ENCODE results near the gene GRIN1. TPM values are rescaled to one million over a fixed set of nuclear protein-coding genes. Genes with fewer than 3 reads are reported as not detected.

The GRIN1 gene
- total RNA-seq, 1 donor from 2014 or later: 0.07 TPM

DNA sequence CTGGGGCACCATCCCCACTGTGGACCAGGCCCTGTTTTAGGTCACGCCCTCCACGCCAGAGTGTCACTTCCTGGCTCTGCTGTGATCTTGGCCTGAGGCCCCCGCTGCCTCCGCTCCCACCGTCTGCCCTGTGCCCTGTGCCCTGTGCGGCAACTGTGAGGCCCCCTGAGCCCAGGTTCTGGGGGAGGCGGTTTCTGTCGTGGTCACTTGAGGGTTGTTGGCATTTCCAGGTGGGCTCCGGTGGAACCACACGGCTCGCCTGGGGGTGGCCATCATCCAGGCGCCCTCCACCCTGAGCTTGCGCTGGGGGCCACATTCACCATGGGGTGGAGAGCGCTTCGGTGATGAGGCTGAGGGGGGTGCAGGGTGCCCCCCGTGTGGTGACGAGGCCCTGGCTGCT, 31.0 kb upstream of the GRIN1 start:
- Mint-ChIP-seq H3K4me1 (ENCODE audit: low read depth) (no peaks in the 10 kb centered on the region), H3K27me3 (ENCODE audit: low read depth) (no peaks in the 10 kb centered on the region), H3K27ac (no peak overlapping the region), H3K9me3 (peaks cover 3% of the 10 kb centered on the region), H3K4me3 (ENCODE audit: low read depth) (no peak overlapping the region), H3K36me3 (ENCODE audit: low read depth) (peaks cover 26% of the 10 kb centered on the region)
- no peak for DNase-seq (ENCODE audit: low spot score)
- intact Hi-C loops (cut with micrococcal nuclease): no loop called here

DNA sequence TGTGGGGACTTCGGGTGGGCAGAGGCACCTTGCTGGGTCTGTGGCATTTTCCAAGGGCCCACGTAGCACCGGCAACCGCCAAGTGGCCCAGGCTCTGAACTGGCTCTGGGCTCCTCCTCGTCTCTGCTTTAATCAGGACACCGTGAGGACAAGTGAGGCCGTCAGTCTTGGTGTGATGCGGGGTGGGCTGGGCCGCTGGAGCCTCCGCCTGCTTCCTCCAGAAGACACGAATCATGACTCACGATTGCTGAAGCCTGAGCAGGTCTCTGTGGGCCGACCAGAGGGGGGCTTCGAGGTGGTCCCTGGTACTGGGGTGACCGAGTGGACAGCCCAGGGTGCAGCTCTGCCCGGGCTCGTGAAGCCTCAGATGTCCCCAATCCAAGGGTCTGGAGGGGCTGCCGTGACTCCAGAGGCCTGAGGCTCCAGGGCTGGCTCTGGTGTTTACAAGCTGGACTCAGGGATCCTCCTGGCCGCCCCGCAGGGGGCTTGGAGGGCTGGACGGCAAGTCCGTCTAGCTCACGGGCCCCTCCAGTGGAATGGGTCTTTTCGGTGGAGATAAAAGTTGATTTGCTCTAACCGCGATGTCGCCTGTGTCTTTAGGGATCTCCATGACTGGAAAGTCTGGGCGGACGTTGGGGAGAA, 30.2 kb upstream of the GRIN1 start:
- no peak for DNase-seq (ENCODE audit: low spot score)
- Mint-ChIP-seq H3K27me3 (ENCODE audit: low read depth) (no peaks in the 10 kb centered on the region), H3K9me3 (peaks cover 3% of the 10 kb centered on the region), H3K4me1 (ENCODE audit: low read depth) (no peaks in the 10 kb centered on the region), H3K4me3 (ENCODE audit: low read depth) (no peak overlapping the region), H3K27ac (no peak overlapping the region), H3K36me3 (ENCODE audit: low read depth) (peaks cover 32% of the 10 kb centered on the region)
- intact Hi-C loops (cut with micrococcal nuclease): no loop called here

GRCh38 chr9:137109250-137110146, 29.5 kb upstream of the GRIN1 start:
- no peak overlapping the region for H3K4me3 Mint-ChIP-seq (ENCODE audit: low read depth)
- H3K27ac Mint-ChIP-seq: no peak overlapping the region
- intact Hi-C loops (cut with micrococcal nuclease): no loop called here
- H3K9me3 Mint-ChIP-seq: no peaks in the 10 kb centered on the region
- DNase-seq (ENCODE audit: low spot score): no peak
- H3K27me3 Mint-ChIP-seq (ENCODE audit: low read depth): no peaks in the 10 kb centered on the region
- H3K36me3 Mint-ChIP-seq (ENCODE audit: low read depth): peaks cover 32% of the 10 kb centered on the region
- no peaks in the 10 kb centered on the region for H3K4me1 Mint-ChIP-seq (ENCODE audit: low read depth)

- DNase-seq (ENCODE audit: low spot score): no peak
- intact Hi-C loops (cut with micrococcal nuclease): no loop called here
- H3K27me3 Mint-ChIP-seq (ENCODE audit: low read depth): no peaks in the 10 kb centered on the region
- no peaks in the 10 kb centered on the region for H3K4me1 Mint-ChIP-seq (ENCODE audit: low read depth)
- no peak overlapping the region for H3K27ac Mint-ChIP-seq
- peaks cover 28% of the 10 kb centered on the region for H3K36me3 Mint-ChIP-seq (ENCODE audit: low read depth)
- no peak overlapping the region for H3K4me3 Mint-ChIP-seq (ENCODE audit: low read depth)
- H3K9me3 Mint-ChIP-seq: no peaks in the 10 kb centered on the region
These were observed 28.6 kb upstream of the GRIN1 start for GRCh38 chr9:137110147-137110910.

DNA sequence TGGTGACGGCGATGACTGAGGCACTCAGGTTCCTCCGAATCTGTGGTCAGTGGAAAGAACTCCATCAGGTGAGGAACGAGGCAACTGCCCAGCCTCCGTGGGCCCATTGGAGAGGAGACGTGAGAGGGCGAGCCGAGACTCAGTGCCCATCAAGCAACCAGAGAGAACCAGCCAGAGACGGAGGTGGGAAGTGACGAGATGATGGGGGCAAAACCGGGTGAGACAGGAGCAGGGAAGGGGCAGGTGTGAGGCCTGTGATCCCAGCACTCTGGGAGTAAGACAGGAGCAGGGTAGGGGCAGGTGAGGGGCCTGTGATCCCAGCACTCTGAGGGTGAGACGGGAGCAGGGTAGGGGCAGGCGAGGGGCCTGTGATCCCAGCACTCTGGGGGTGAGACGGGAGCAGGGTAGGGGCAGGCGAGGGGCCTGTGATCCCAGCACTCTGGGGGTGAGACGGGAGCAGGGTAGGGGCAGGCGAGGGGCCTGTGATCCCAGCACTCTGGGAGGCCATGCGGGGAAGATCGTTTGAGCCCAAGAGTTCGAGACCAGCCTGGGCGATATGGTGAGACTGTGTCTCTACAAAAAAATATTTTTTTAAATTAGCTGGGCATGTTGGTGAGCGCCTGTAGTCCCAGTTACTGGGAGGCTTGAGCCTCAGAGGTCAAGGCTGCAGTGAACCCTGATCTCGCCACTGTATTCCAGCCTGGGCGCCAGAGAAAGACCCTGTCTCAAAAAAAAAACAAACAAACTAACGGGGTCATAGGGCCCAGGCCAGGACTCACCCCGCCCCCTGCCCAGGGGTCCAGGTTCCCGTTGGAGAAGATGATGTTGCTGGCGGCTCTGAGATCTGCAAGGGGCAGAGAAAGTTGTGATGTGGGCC, 27.8 kb upstream of the GRIN1 start:
- H3K36me3 Mint-ChIP-seq (ENCODE audit: low read depth): peaks cover 26% of the 10 kb centered on the region
- H3K27ac Mint-ChIP-seq: no peak overlapping the region
- no peaks in the 10 kb centered on the region for H3K27me3 Mint-ChIP-seq (ENCODE audit: low read depth)
- intact Hi-C loops (cut with micrococcal nuclease): no loop called here
- DNase-seq (ENCODE audit: low spot score): no peak
- no peaks in the 10 kb centered on the region for H3K9me3 Mint-ChIP-seq
- H3K4me1 Mint-ChIP-seq (ENCODE audit: low read depth): no peaks in the 10 kb centered on the region
- H3K4me3 Mint-ChIP-seq (ENCODE audit: low read depth): peak overlapping the region; percentile 54

- DNase-seq (ENCODE audit: low spot score): no peak
- H3K4me1 Mint-ChIP-seq (ENCODE audit: low read depth): no peaks in the 10 kb centered on the region
- H3K27me3 Mint-ChIP-seq (ENCODE audit: low read depth): no peaks in the 10 kb centered on the region
- H3K36me3 Mint-ChIP-seq (ENCODE audit: low read depth): peaks cover 26% of the 10 kb centered on the region
- intact Hi-C loops (cut with micrococcal nuclease): no loop called here
- peak overlapping the region; percentile 30 for H3K4me3 Mint-ChIP-seq (ENCODE audit: low read depth)
- no peaks in the 10 kb centered on the region for H3K9me3 Mint-ChIP-seq
- no peak overlapping the region for H3K27ac Mint-ChIP-seq
These were observed 27.0 kb upstream of the GRIN1 start for GRCh38 chr9:137111788-137112563.

DNA sequence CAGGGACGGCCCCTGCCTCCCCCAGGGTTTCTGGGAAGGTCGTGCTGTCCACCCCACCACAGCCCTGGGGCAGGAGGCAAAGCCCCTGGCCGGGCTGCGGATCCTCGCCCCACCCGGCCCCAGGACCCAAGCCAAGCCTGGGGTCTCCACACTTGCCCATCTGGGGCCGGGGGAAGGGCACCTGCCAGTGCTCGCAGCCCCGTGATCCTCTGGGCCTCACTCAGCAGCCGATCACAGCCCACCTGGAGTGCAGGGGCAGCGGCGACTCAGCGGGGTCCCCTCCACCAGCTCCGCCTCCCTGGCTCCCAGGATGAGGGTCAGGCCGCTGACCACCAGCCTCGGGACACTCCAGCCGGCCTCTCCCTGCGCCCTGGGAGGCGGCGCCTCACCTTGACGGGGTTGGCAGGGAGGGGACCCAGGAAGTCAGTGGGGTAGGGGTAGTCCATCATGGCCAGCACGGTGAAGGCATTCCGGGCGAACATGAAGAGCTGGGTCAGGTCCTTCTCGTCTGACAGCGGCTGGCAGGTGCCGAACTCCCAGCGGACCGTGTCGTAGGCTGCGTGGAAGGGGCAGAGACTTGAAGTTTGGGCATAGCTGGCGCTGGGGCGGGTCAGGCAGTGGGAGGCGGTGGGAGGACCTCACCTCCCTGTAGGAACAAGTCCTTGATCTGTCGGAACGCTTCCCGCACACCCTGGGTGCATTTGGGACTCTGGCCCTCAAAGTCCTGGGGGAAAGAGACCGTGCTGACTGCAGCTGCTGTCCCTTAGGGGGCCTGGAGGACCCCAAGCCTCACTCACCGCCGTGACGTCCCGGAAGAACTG, 26.2 kb upstream of the GRIN1 start:
- intact Hi-C loops (cut with micrococcal nuclease): no loop called here
- Mint-ChIP-seq H3K9me3 (no peaks in the 10 kb centered on the region), H3K4me1 (ENCODE audit: low read depth) (no peaks in the 10 kb centered on the region), H3K4me3 (ENCODE audit: low read depth) (peak overlapping the region; percentile 74), H3K27ac (peak overlapping the region; percentile 52), H3K27me3 (ENCODE audit: low read depth) (no peaks in the 10 kb centered on the region), H3K36me3 (ENCODE audit: low read depth) (peaks cover 22% of the 10 kb centered on the region)
- DNase-seq (ENCODE audit: low spot score): no peak

- Mint-ChIP-seq H3K9me3 (no peaks in the 10 kb centered on the region), H3K4me1 (ENCODE audit: low read depth) (no peaks in the 10 kb centered on the region), H3K4me3 (ENCODE audit: low read depth) (peak overlapping the region; percentile 74), H3K36me3 (ENCODE audit: low read depth) (peaks cover 19% of the 10 kb centered on the region), H3K27me3 (ENCODE audit: low read depth) (no peaks in the 10 kb centered on the region), H3K27ac (peak overlapping the region; percentile 60)
- intact Hi-C loops (cut with micrococcal nuclease): loop anchor here (2.0 kb wide), 2 partner anchors 19 to 27 kb away; partner anchors contain the start of gene MAN1B1
- no peak for DNase-seq (ENCODE audit: low spot score)
These were observed 25.4 kb upstream of the GRIN1 start for GRCh38 chr9:137113385-137114159.

GRCh38 chr9:137114220-137114612, 24.7 kb upstream of the GRIN1 start:
- peak overlapping the region; percentile 67 for H3K4me3 Mint-ChIP-seq (ENCODE audit: low read depth)
- DNase-seq (ENCODE audit: low spot score): no peak
- H3K9me3 Mint-ChIP-seq: no peaks in the 10 kb centered on the region
- intact Hi-C loops (cut with micrococcal nuclease): loop anchor here (2.0 kb wide), 2 partner anchors 19 to 27 kb away; partner anchors contain the start of gene MAN1B1
- peaks cover 5% of the 10 kb centered on the region for H3K4me1 Mint-ChIP-seq (ENCODE audit: low read depth)
- no peak overlapping the region for H3K27ac Mint-ChIP-seq
- H3K36me3 Mint-ChIP-seq (ENCODE audit: low read depth): peaks cover 15% of the 10 kb centered on the region
- H3K27me3 Mint-ChIP-seq (ENCODE audit: low read depth): no peaks in the 10 kb centered on the region

- DNase-seq (ENCODE audit: low spot score): peak; percentile 78
- intact Hi-C loops (cut with micrococcal nuclease): loop anchor here (2.0 kb wide), 2 partner anchors 20 to 28 kb away; partner anchors contain the start of gene MAN1B1
- peaks cover 5% of the 10 kb centered on the region for H3K4me1 Mint-ChIP-seq (ENCODE audit: low read depth)
- H3K27ac Mint-ChIP-seq: peak within 1 kb of the TSS; percentile 60
- H3K4me3 Mint-ChIP-seq (ENCODE audit: low read depth): peak within 1 kb of the TSS; percentile 74
- no peaks in the 10 kb centered on the region for H3K27me3 Mint-ChIP-seq (ENCODE audit: low read depth)
- H3K9me3 Mint-ChIP-seq: no peaks in the 10 kb centered on the region
- H3K36me3 Mint-ChIP-seq (ENCODE audit: low read depth): peaks cover 15% of the 10 kb centered on the region
These were observed 24.2 kb upstream of the GRIN1 start, which contains the start of gene DPP7 for GRCh38 chr9:137114613-137115393. Gene DPP7, minus strand, starts transcription at chr9:137114733. Its CDS starts 20 bp downstream, at chr9:137114713.
